Endothelial cell (in vitro differentiated cells): ENCODE measurements around the gene BCAS4. TPM values are rescaled to one million over a fixed set of nuclear protein-coding genes. Genes with fewer than 3 reads are reported as not detected.

Source experiments
- DNase-seq: peaks from one replicate; pipeline ENCODE4 v3.0.0; 2021; ENCODE audit warnings: low spot score
- H3K27ac Mint-ChIP-seq: one replicate; pipeline ENCODE4 v1.8.0; 2021; ENCODE audit warnings: mixed read lengths, inconsistent platforms; ENCODE audit not compliant: unreplicated experiment
- H3K27me3 Mint-ChIP-seq: one replicate; pipeline ENCODE4 v1.8.0; 2021; ENCODE audit warnings: mild to moderate bottlenecking, moderate library complexity, mixed read lengths, inconsistent platforms; ENCODE audit not compliant: unreplicated experiment
- H3K36me3 Mint-ChIP-seq: one replicate; pipeline ENCODE4 v1.8.0; 2021; ENCODE audit warnings: mild to moderate bottlenecking, low read depth, mixed read lengths, inconsistent platforms; ENCODE audit not compliant: unreplicated experiment
- H3K4me1 Mint-ChIP-seq: one replicate; pipeline ENCODE4 v1.8.0; 2021; ENCODE audit warnings: mild to moderate bottlenecking, mixed read lengths, inconsistent platforms; ENCODE audit not compliant: unreplicated experiment
- H3K4me3 Mint-ChIP-seq: one replicate; pipeline ENCODE4 v1.8.0; 2021; ENCODE audit warnings: mild to moderate bottlenecking, mixed read lengths, inconsistent platforms; ENCODE audit not compliant: unreplicated experiment
- H3K9me3 Mint-ChIP-seq: one replicate; pipeline ENCODE4 v1.8.0; 2021; ENCODE audit warnings: mixed read lengths, inconsistent platforms; ENCODE audit not compliant: unreplicated experiment
- CTCF ChIP-seq: fragments of 200-600 bp; sonication (generic); IDR thresholded peaks from one replicate; pipeline ENCODE4 v1.5.0; 2021; ENCODE audit warnings: antibody characterized with exemption; ENCODE audit not compliant: unreplicated experiment
- total RNA-seq: library from RNA; stranded (reverse); fragmentation: NEBNext Ultra II Directional; extraction: Animal tissue kit (Norgen Biotek cat#: 25700); gene quantifications from one replicate; pipeline ENCODE4 v1.2.1, GENCODE V29; 2021; ENCODE audit not compliant: unreplicated experiment

The BCAS4 gene
- total RNA-seq, 1 donor from 2014 or later = 7.6 TPM

DNA sequence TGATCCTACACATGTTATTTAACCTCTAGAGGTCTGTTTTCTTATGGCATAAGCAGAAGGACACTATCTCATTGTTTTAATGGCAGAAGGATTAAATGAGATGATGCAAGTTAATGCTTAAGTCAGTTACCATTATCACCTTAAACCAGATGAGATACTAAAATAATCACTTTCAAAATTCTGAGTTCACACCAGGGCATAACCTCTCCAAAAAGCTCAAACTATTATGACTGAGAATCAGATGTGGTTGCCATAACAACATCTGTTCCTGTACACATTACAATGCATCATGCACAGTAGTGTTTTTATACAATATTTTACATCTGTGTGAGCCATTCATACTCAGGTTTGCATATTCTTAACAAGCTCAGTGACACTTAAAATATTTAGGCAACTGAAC lies 126.1 kb downstream of the BCAS4 start:
- H3K4me3 Mint-ChIP-seq = no peak overlapping the region
- no peak for DNase-seq
- peak overlapping the region; percentile 53 for H3K27ac Mint-ChIP-seq
- H3K27me3 Mint-ChIP-seq = no peaks in the 10 kb centered on the region
- H3K4me1 Mint-ChIP-seq = peaks cover 22% of the 10 kb centered on the region
- TF ChIP-seq CTCF = no peak
- peaks cover 3% of the 10 kb centered on the region for H3K36me3 Mint-ChIP-seq
- H3K9me3 Mint-ChIP-seq = no peaks in the 10 kb centered on the region

DNA sequence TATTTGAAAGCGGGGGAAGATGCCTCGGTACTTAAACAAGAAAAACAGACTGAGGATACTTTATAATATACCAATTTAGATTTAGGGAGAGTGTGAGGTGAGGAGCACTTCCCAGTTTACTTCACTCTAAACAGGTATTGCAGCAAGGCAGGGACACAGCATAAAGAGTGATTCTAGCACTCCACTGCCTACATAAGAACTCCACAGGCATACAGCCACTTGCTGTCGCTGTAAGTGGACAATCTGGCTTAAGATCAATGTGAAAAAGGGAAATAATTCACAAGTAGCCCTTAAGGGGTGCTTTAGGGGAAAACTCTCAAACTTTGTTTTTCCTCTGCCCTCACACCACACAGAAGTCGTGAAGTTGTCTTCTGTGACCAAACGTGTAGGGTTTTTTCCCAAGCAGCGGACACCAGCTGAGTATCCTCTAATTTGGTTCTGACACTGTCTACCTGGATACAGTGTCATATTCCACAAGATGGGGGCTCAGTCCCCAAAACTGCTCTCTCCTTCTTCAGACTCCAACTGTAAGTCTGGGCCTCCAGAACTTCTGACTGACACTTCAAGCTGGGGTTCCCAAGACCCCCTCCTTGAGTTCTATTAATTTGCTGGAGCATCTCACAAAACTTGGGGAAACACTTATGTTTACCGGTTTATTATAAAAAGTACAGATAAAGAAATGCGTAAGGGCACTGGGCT lies 127.1 kb downstream of the BCAS4 start:
- no peak for DNase-seq
- TF ChIP-seq CTCF = no peak
- Mint-ChIP-seq H3K27ac (peak overlapping the region; percentile 77), H3K27me3 (no peaks in the 10 kb centered on the region), H3K36me3 (peaks cover 3% of the 10 kb centered on the region), H3K4me1 (peaks cover 20% of the 10 kb centered on the region), H3K4me3 (no peak overlapping the region), H3K9me3 (no peaks in the 10 kb centered on the region)

GRCh38 chr20:50924261-50924920 lies 129.5 kb downstream of the BCAS4 start:
- Mint-ChIP-seq H3K4me3 (no peak overlapping the region), H3K4me1 (peaks cover 33% of the 10 kb centered on the region), H3K36me3 (peaks cover 14% of the 10 kb centered on the region), H3K9me3 (no peaks in the 10 kb centered on the region), H3K27ac (no peak overlapping the region), H3K27me3 (no peaks in the 10 kb centered on the region)
- no peak for TF ChIP-seq CTCF
- DNase-seq = no peak

DNA sequence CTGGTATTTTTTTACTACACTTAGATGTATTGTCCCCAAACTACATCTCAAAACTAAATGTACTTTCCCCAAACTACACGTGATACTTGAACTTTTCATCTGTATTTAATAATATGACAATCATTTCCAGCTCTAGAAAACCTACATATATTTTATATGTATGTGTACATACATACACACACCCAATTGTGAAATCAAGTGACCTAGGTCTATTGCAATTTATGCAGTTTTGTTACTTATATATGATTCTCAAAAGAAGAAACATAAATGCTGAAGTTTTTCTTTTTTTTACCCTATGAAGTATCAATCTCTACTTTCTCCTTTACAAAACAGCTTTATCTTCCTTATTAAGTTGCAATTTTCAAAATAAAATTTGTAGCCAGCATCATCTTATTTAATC lies 131.7 kb downstream of the BCAS4 start:
- no peak overlapping the region for H3K27ac Mint-ChIP-seq
- H3K4me3 Mint-ChIP-seq = no peak overlapping the region
- H3K9me3 Mint-ChIP-seq = no peaks in the 10 kb centered on the region
- TF ChIP-seq CTCF = no peak
- no peak for DNase-seq
- H3K27me3 Mint-ChIP-seq = peaks cover 6% of the 10 kb centered on the region
- H3K36me3 Mint-ChIP-seq = peaks cover 22% of the 10 kb centered on the region
- H3K4me1 Mint-ChIP-seq = peaks cover 33% of the 10 kb centered on the region

Other genes with a start within 250 kb of the BCAS4 start
- 11.2 TPM for gene RIPOR3, start 103.5 kb upstream of the BCAS4 start, total RNA-seq
- 7.1 TPM for gene PARD6B, start 63.5 kb upstream of the BCAS4 start, total RNA-seq
- gene ADNP, start 136.4 kb downstream of the BCAS4 start, total RNA-seq = 92.7 TPM
- 40.0 TPM for gene DPM1, start 163.5 kb downstream of the BCAS4 start, total RNA-seq
- 6.3 TPM for gene MOCS3, start 163.8 kb downstream of the BCAS4 start, total RNA-seq
- 4.4 TPM for gene KCNG1, start 228.0 kb downstream of the BCAS4 start, total RNA-seq